Bone marrow (tissue), 2 donors: ENCODE measurements around the gene PDE6C.

Experiments used
- DNase-seq, 2 donors: peaks; one replicate each; lab custom pipeline; 2025; lab: John Stamatoyannopoulos, UW

Gene PDE6C

DNA sequence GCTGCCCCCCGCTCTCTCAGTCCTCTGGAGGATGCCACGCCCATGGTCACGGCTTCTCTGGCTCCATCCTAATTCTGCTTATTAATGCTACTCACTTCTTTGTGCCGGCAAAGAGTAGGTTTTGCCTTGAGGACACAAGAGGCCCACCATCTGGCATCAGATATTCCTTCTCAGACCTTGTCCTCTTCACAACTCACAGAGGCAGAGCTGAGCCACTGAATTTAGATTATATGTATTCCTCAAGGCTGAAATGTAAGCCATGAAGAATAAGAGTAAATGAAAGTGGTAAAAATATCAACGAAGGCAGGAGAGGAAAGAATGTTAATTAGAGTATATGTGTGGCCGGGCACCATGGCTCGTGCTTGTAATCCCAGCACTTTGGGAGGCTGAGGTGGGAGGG lies 17.8 kb upstream of the PDE6C start:
- DNase-seq, result no peak

DNA sequence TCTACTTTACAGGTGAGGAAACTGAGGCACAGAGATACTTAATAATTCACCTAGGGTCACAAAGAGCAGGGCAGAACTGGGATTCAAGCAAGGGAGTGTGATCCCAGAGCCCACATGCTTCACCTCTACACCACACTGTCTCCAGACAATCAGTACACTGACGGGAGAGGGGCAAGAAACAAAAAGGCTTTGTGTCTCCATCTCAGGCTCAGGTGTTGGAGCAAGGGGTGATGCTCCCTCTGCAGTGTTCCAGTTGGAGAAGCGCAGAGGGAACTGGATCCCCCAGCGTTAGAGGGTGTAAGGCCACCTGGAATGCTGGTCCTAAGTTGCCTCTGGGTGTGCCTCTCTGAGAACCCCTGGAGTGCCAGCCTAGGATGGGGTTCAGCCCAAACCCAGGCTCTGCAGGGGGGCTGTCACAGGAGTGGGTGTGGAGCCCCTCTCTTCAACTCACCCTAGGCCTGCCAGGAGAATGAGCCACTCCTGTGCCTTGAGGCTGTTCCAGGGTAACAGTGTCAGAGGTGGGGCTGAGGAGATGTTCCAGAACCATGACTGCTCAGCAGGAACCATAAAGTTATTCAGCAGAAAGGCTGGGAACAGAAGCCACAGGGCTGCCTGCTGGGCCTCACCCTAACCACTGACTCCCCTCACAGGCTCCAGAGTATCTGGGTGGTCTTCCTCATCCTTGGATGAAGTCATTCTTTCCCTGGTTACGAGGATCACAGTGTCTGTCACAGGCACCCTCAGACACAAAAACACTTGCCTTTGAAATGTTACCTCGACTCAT lies 16.8 kb upstream of the PDE6C start:
- no peak for DNase-seq

DNA sequence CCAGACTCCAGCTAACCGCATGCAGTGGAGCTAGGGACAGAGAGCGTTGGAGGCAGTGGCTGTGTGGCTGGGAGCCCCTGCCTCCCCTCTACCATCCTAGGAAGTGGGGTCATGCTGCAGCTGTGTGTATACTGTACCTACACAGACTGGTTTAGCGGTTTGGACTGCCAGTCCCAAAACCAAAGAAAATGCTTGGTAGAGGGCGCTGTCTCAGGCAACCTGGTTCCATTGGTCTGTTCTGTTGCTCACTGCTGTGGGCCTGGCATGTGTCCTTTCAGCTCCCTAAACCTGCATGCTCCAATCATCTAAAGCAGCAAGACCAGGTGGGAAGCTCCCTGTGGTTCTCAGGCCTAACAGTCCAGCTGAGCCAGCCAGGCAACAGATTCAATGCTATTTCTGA lies 15.8 kb upstream of the PDE6C start:
- no peak for DNase-seq

DNA sequence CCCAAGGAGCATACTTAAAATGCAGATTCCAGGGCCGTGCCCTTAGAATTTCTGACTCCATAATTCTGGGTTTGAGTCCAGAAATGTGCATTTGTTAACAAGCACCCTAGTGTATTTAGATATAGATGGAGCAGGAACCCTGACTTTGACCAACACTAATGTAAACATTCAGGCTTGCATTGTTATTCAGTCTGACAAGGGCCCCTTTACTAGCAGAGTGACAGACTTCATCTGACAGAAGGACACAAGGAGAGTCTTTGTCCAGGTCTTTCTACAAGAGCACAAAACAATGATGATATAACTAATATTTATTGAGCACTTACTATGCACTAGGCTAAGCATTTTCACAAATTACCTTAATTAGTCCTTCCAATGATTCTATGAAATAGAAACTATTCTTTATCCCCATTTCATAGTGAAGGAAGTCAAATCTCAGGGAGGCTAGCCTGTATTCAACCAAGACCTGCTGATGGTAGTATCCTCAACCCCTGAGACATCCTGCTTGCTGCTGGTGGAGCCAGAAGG lies 15.2 kb upstream of the PDE6C start:
- no peak for DNase-seq

DNA sequence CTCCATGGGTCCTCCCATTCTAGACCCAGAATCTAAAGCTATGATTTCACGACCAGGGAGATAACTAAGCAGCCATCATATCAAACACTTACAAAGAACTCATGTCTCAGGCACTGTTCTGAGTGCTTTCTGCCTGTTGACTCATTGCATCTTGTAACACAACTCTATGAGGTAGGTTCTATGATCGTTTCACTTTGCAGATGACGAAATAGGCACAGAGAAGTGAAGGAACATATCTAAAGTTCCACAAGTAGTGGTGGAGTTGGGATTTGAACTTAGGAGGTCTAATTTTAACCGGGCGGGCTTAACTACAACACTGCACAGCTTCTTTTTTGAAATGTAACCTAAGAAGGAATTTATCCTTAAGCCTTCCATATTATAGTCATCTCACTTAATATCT lies 14.2 kb upstream of the PDE6C start:
- DNase-seq, result no peak

DNA sequence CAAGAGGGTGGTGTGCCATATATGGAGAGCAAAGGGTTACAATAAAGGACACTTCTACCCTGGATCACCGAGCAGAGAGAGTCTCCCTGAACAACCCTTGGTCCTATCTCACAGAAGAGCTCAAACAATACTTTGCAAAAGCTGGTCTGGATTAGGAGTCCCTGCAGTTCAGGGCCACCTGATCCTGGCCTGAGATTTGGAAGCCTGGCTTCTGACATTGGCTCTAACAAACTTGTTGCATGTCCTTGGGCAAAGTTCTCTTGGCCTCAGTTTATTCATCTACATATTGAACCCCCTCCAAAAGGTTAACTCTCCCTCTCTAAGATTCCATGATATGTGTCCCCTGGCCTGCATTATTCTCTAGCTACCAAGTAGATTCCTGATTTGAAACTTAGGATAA lies 13.0 kb upstream of the PDE6C start:
- no peak for DNase-seq

DNA sequence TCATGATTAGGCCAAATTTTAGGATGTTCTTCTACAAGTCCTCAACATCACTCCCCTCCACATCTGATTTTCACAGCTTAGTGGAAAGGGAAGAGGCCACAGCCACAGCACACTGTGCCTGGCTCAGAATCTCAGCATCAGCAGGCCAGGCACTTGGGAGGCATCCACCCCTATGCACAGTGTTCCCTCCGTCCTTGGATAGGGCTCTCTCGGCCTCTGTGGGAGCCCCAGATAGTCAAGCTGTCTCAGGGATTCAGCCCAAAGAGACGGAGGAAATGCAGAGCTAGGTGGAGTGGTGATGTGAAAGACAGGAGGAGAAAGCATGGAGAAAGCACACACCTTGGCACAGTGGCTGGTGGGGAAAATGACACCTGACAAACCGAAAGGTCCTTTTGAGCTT lies 12.6 kb upstream of the PDE6C start:
- no peak for DNase-seq

DNA sequence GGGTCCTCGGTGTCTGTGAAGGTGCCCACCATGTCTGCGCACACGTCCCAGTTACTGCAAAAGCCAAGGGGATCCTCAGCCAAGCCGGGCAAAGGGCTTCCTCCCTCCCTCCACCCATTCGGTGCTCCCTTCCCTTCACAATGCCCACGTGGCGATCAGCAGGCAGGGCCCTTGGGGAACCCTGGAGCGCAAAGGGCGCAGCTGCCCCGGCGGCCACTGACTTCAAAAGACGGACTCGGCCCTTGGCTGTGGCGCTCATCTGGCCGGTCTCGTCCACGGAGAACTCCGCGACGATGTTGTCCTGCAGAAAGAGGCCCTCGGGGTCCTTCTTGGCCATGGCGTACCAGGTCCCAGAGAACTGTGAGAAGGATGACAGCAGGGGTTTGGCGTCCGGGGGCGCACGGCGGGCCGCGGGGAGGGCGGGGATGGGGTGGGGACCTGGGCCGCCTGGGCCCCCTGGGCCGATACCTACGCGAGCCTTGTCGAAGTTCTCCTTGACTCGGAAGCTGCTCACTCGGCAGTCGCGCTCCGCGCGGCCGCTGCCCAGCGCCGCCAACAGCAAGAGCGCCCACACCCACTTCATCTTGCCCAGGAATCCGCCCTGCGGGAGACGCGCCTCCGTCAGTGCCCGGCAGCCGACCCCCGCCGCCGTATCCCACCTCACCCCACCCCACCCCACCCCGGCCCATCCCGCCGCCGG lies 11.7 kb upstream of the PDE6C start:
- no peak for DNase-seq

DNA sequence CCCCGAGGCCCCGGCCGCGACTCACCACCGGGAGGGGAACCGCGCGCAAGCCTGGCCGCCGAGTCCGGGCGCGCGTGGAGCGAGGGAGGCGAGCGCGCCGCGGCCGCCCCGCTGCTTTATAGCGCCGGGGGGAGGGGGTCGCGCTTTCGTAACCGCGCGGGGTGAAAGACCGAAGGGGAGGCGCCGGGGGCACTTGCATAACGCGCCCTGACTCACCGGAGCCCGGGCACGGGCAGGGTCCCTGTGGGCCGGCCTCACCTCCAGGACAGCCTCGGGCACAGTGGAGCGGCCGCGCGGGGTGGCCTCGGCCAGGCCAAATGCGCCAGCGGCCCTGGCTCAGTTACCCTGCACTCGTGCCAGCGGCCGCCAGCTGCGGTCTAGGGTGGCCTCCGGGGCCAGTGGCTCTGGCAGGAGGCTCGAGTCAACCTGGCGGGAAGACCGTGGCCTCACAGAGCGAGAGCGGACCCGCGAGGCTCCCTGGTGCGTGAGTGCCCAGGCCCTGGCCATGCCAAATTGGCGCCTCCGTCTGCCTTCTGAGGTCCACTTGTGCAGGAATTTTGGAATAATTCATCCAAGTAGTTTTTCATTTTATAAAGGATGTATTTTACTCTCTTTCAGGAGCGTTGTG lies 11.1 kb upstream of the PDE6C start, which contains the start of gene RBP4:
RBP4 (minus strand) TSS at position 90 of the 628 bp plus-strand sequence. CDS start 207 bp downstream, outside the sequence.
- DNase-seq, result no peak

DNA sequence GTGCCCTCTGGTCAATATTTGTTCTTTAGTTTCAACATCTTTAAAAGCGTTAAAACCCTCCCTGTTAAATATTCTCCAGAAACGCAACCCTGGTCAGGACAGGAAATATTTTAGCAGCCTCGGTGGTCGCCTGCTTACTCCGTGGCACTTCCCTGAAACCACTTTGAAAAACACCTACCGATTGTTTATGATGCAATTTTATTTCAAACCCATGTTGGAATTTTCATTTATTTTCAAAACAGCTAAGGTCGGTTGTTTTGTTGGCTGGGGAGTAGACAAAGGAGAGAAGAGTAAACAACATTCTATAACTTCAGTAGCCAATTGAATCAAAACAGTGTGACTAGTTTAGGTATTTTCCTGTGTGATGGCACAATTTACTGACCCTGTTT lies 10.6 kb upstream of the PDE6C start:
- no peak for DNase-seq

DNA sequence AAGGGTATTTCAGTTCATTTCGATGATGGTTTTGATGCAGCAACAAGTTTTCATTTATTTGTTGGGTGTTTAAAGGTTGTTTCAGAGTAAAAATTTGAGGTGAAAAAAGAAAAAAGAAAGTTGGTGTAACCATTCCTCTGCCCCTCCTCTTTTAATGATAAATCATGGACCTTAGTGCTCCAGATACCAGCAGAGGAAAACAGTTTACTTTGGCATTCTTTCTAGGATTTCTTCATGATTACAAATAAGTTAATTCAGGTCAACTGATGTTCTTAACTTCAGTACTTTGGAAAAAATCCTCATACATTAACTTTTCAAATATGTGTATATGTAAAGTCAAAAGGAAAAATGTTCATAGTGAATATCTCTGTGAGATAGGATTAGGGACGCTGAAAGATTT lies 9.3 kb upstream of the PDE6C start:
- no peak for DNase-seq

DNA sequence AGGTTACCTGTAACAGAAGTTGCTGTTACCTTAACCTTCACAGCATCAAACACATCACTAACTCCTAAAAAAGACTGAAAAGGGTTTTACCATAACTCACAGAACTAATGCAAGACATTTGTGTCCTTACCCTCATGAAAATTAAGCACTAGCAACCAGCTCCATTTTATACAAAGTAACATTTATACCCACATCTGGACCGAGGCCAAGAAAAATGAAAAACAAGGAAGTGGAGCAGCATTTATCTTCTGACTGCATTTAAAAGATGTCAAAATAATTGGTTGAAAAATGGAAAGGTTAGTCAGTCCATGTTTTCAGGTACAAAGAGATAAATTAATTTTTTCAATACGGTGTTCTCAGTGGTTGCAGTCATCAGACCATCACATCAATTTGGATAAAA lies 8.2 kb upstream of the PDE6C start:
- DNase-seq, result no peak

DNA sequence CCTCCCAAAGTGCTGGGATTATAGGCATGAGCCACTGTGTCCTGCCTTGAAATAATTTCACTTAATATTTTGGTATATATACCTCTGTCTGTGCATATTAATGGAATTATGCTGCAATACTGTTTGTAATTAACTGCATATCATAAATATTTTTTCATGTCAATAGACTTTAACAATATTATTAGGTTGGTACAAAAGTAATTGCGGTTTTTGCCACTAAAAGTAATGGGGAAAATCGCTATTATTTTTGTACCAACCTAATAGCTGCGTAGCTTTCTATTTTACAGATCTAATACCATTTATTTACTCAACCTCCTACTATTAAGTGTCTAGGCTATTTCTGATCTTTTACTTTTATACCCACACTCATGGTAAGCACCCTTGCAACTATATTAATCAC lies 3.9 kb upstream of the PDE6C start:
- DNase-seq, result no peak

DNA sequence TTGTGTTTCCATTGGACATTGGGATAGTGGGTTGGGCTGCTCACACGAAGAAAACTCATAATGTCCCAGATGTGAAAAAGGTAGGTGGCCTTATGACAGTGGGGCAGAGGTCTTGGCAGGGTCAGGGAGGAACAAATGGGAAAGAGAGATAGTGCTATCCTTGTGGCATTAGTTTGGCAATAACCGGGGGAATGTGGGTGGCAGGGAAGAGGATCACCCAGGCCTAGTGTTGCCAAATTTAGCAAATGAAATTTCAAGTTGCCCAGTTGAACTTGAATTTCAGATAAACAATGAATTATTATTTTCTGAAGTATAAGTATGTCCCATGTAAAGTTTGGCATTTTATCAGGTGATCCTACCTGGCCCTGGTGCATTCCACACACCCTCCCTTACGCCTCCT lies 789 bp downstream of the PDE6C start:
- DNase-seq, result no peak

DNA sequence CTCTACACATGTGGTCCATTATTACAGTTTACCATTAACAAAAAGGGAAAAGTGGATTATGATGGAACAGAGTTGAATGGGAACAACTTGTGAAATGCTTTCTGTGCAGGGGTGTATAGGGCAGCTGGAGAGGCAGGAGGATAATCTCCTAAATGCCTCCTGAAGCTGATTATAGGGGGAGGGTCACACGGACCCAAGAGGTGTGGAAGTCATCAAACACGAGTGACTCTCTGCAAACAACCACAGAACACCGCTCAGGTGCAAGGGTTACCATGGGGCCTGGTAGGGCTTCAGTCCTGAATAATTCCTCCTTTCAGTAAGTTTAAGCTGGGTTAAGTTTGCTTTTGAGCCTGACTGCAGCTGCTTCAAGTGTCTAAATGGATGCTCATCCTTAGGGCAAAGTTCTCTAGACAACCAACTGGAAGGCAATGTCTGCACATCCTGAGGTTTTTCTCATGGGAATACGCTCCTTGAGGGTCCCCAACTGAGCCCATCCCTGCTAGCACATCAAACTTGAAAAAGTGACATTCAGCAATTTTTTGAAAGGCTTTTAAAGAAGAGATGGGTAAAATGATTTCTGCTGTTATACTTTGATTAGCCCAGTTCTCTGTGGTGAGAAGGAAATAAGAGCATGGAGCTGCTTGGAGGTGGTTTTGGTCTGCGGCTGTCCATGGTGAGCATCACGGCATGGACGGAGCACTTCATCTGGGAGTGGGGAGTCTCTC lies 1.9 kb downstream of the PDE6C start:
- DNase-seq, result no peak

DNA sequence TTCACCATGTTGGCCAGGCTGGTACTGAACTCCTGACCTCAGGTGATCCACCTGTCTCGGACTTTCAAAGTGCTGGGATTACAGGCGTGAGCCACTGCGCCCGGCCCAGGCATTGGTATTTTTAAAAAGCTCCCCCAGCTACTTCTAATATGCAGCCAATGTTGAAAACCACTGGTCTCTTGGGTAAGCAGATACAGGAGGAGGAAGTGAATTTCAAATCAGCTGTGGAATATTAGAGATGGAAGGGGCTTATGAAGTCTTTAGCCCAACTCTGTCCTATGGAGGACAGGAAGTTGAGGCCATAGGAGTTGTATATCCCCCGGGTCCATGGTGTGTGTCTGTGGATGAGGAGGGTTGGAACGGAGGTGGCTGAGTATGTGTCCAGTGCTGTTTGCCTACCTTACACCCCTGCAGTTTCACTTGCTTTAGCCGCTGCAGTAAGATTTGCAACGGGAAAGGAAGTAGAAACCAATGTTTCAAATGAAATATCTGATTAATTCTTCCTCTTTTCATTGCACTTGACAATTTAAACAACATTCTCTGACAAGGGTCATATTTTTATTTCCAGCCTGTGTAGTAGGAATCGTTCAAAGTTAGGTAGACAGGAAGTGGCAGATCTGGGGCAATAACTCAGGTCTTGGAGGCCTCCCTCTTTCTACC lies 3.4 kb downstream of the PDE6C start:
- no peak for DNase-seq

DNA sequence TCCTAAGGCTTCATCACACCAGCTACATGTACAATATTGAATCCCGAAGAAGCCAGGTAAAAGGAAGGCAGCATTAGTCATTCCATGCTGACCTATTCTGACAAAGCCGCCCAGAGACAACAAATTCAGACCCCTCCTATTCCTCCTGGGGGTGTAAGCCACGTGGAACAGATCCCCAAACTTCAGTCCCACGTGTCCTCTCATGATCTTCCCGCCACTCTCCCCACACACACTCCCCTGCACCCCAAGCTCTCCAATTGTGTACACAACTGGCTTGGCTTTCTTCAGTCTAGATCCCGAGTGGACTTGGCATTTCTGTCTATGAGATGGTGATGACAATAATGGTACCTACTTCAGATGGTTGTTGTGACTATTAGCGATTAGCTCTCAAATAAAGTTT lies 8.6 kb downstream of the PDE6C start:
- no peak for DNase-seq

DNA sequence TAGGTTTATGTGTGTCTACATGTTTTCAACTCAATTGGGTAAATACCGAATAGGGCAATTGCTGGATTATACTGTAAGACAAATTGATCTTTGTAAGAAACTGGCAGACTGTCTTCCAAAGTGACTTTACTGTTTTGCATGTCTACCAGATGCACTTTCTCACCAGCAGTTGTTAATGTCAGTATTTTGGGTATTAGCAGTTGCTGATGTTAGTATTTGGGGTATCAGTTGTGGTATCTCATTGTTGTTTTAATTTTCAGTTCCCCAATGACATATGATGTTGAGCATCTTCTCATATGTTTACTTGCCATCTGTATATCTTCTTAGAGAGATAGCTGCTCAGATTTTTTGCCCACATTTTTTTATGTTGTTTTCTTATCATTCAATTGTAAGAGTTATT lies 10.6 kb downstream of the PDE6C start:
- no peak for DNase-seq

DNA sequence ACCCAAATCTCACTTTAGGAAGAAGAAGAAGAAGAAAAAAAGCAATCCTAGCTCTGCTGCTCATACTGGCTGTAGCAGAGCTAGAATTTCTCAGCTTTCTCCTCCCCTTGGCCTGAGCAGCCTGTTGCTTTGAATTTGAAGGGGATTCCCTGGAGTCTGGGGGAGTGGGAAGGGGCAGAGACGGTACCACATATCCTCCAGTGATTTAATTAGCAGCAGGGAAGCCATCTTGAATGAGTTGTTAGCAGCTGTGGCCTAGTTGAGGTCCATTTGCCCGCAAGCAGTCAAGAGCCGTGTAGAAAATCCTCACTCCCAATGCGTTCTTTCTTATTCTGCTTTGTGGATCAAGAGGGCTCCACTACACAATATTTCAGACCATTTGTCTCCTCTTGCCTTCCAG lies 16.5 kb downstream of the PDE6C start:
- DNase-seq, result no peak

DNA sequence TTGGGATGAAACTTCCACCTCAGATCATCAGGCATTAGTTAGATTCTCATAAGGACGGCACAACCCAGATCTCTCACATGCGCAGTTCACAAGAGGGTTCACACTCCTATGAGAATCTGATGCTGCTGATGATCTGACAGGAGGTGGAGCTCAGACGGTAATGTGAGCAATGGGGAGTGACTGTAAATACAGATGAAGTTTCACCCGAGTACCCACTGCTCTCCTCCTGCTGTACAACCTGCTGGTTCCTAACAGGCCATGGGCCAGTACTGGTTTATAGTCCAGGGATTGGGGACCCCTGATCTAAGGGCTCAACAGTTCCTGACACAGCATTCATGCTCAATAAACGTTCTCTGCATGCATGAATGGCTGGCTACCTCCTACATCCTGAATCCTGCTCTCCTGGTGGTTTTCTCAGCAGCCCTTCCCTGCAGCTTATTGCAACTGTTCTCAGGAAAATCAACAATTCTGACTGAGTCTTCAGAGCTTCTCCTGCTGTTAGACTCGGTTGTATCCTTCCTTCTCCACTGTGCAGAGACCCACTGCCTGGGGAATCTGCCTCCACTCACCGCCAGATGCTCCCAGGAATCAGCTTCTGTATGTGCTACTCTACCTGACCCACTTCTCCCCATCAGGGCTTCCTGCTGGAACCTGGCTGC lies 17.4 kb downstream of the PDE6C start:
- no peak for DNase-seq
